Naive thymus-derived CD4-positive, alpha-beta T cell (primary cell): ENCODE measurements around the gene ARSH. TPM values are rescaled to one million over a fixed set of nuclear protein-coding genes. Genes with fewer than 3 reads are reported as not detected.
A peak's percentile ranks its signal among the peaks of the same experiment; 100 is the strongest.
"Not testable (repeated sequence)": the region's sequence is repeated elsewhere in the genome, so short reads cannot be mapped to it uniquely, and the experiment has no call there.

ENCODE experiments used
- ATAC-seq: fragments of 150-1000 bp; cut with Tn5 transposase; 2 replicates; pipeline ENCODE4 v1.10.0; 2021; ENCODE audit warnings: mild to moderate bottlenecking, moderate library complexity
- CTCF ChIA-PET: fragments of 350-600 bp; sonication (Branson Sonifier 250); formaldehyde crosslinking; loops from one replicate; lab custom pipeline; 2021; ENCODE audit warnings: antibody characterized with exemption; lab: Charles Lee
- POLR2A ChIA-PET: fragments of 350-600 bp; sonication (Branson Sonifier 250); formaldehyde crosslinking; loops from one replicate; lab custom pipeline; 2021; ENCODE audit warnings: antibody characterized with exemption, inconsistent platforms; lab: Charles Lee
- DNase-seq, 9 donors: peaks; one replicate each; pipeline versions ENCODE4 v3.0.0 to v3.0.0-alpha.2; 2020 to 2022; ENCODE audit warnings: mixed read lengths in 1 of 9
- H3K27ac ChIP-seq: one replicate; pipeline ENCODE4 v1.7.0; 2013; ENCODE audit warnings: mild to moderate bottlenecking, low read depth, low read length, moderate library complexity
- H3K27me3 ChIP-seq, 2 donors: one replicate each; pipeline ENCODE4 v1.7.0; 2013; ENCODE audit warnings: low read length in 2 of 2, mild to moderate bottlenecking in 2 of 2, moderate library complexity in 2 of 2; ENCODE audit not compliant: control insufficient read depth in 2 of 2, insufficient read depth in 2 of 2
- H3K36me3 ChIP-seq, 3 experiments: 1 replicate in 2 of 3; 2 replicates in 1 of 3; pipeline ENCODE4 v1.7.0; 2013; ENCODE audit warnings: low read length in 3 of 3, mild to moderate bottlenecking in 3 of 3, moderate library complexity in 1 of 3; ENCODE audit not compliant: insufficient read depth in 3 of 3, control insufficient read depth in 2 of 3
- H3K4me1 ChIP-seq, 2 donors: one replicate each; pipeline ENCODE4 v1.7.0; 2013; ENCODE audit warnings: low read length in 2 of 2, mild to moderate bottlenecking in 2 of 2, moderate library complexity in 1 of 2; ENCODE audit not compliant: control insufficient read depth in 2 of 2, insufficient read depth in 2 of 2
- H3K4me3 ChIP-seq: 2 replicates; pipeline ENCODE4 v1.7.0; 2013; ENCODE audit warnings: mild to moderate bottlenecking, low read length
- H3K9me3 ChIP-seq, 3 experiments: 1 replicate in 2 of 3; 2 replicates in 1 of 3; pipeline ENCODE4 v1.7.0; 2013; ENCODE audit warnings: low read length in 3 of 3; ENCODE audit not compliant: control insufficient read depth in 2 of 3
- H3K27ac Mint-ChIP-seq, 9 donors: one replicate each; pipeline ENCODE4 v1.8.0; 2020 to 2022; ENCODE audit warnings: mixed read lengths in 9 of 9, mild to moderate bottlenecking in 8 of 9, moderate library complexity in 5 of 9, inconsistent platforms in 2 of 9
- H3K27me3 Mint-ChIP-seq, 5 donors: one replicate each; pipeline ENCODE4 v1.8.0; 2021 to 2022; ENCODE audit warnings: mixed read lengths in 5 of 5, mild to moderate bottlenecking in 1 of 5
- H3K36me3 Mint-ChIP-seq, 5 donors: one replicate each; pipeline ENCODE4 v1.8.0; 2020 to 2022; ENCODE audit warnings: mixed read lengths in 5 of 5, mild to moderate bottlenecking in 3 of 5, inconsistent platforms in 1 of 5
- H3K4me1 Mint-ChIP-seq, 7 donors: one replicate each; pipeline ENCODE4 v1.8.0; 2020 to 2022; ENCODE audit warnings: mixed read lengths in 7 of 7, mild to moderate bottlenecking in 3 of 7, inconsistent platforms in 1 of 7
- H3K4me3 Mint-ChIP-seq, 10 donors: one replicate each; pipeline ENCODE4 v1.8.0; 2020 to 2022; ENCODE audit warnings: mild to moderate bottlenecking in 10 of 10, mixed read lengths in 10 of 10, moderate library complexity in 6 of 10, inconsistent platforms in 2 of 10
- H3K9me3 Mint-ChIP-seq, 11 donors: one replicate each; pipeline ENCODE4 v1.8.0; 2020 to 2022; ENCODE audit warnings: mixed read lengths in 11 of 11, mild to moderate bottlenecking in 4 of 11, inconsistent platforms in 1 of 11, moderate library complexity in 1 of 11
- intact Hi-C, 2 donors: fragments of 100-400 bp; cut with micrococcal nuclease; formaldehyde crosslinking; loops; one replicate each; pipeline ENCODE4 v1.15.1; 2023
- polyA plus RNA-seq, 2 donors: library from polyadenylated mRNA; unstranded; fragments of 300-500 nt; fragmentation: Illumina TruSeq; gene quantifications; one replicate each; pipeline ENCODE4 v1.2.3, GENCODE V29; 2021
- total RNA-seq, 6 experiments: library from RNA in 5 of 6; stranded (reverse) in 5 of 6; gene quantifications; 1 replicate in 5 of 6; 2 replicates in 1 of 6; pipeline ENCODE4 v1.2.3 and lab custom pipeline; 2021 to 2026

Gene ARSH
- total RNA-seq (not detected), polyA plus RNA-seq (not detected), total RNA-seq (lab: John Stamatoyannopoulos, UW) (not detected)

- CTCF ChIA-PET: no interaction called here
- intact Hi-C loops: no loop called here
- no peaks in the 10 kb centered on the region for H3K27me3 ChIP-seq
These were observed at the start of gene ARSH for GRCh38 chrX:3006495-3006894. Gene ARSH, plus strand, starts transcription at chrX:3006546. Its CDS starts 67 bp downstream, at chrX:3006613.

GRCh38 chrX:2958199-2958598 is 48.1 kb upstream of the ARSH start:
- Histone ChIP-seq H3K4me1 (no peaks in the 10 kb centered on the region), H3K27me3 (no peaks in the 10 kb centered on the region), H3K27ac (no peak overlapping the region), H3K9me3 (no peaks in the 10 kb centered on the region), H3K4me3 (no peak overlapping the region), H3K36me3 (no peaks in the 10 kb centered on the region)
- DNase-seq (no peak), ATAC-seq (no peak)
- no peaks in the 10 kb centered on the region for H3K36me3 Mint-ChIP-seq
- ChIA-PET POLR2A (no interaction called here), CTCF (no interaction called here)
- H3K4me1 Mint-ChIP-seq: no peaks in the 10 kb centered on the region
- H3K4me3 Mint-ChIP-seq: no peak overlapping the region
- H3K9me3 Mint-ChIP-seq: peaks cover 0 to 5% (median 0%) of the 10 kb centered on the region in 11 donors
- peaks cover 0 to 15% (median 0%) of the 10 kb centered on the region in 5 donors for H3K27me3 Mint-ChIP-seq
- no peak overlapping the region for H3K27ac Mint-ChIP-seq
- intact Hi-C loops: no loop called here

More at GRCh38 chrX:3006495-3006894, at the start of gene ARSH:
- Mint-ChIP-seq H3K9me3 (peaks cover 0 to 23% (median 9%) of the 10 kb centered on the region in 11 donors), H3K36me3 (peaks cover 0 to 5% (median 0%) of the 10 kb centered on the region in 5 donors), H3K27ac (no peak within 1 kb of the TSS), H3K27me3 (no peaks in the 10 kb centered on the region), H3K4me1 (no peaks in the 10 kb centered on the region), H3K4me3 (no peak within 1 kb of the TSS)
- Histone ChIP-seq H3K4me3 (no peak within 1 kb of the TSS), H3K9me3 (no peaks in the 10 kb centered on the region), H3K4me1 (no peaks in the 10 kb centered on the region), H3K36me3 (no peaks in the 10 kb centered on the region), H3K27ac (no peak within 1 kb of the TSS)
- POLR2A ChIA-PET: no interaction called here
- no peak for DNase-seq
- no peak for ATAC-seq

GRCh38 chrX:2960861-2961515 is 45.4 kb upstream of the ARSH start:
- H3K4me1 ChIP-seq: no peaks in the 10 kb centered on the region
- ATAC-seq: no peak
- peaks cover 0 to 2% (median 0%) of the 10 kb centered on the region in 11 donors for H3K9me3 Mint-ChIP-seq
- H3K4me1 Mint-ChIP-seq: no peaks in the 10 kb centered on the region
- no peak overlapping the region for H3K27ac ChIP-seq
- no peaks in the 10 kb centered on the region for H3K27me3 ChIP-seq
- H3K4me3 ChIP-seq: no peak overlapping the region
- DNase-seq: no peak
- ChIA-PET POLR2A (no interaction called here), CTCF (no interaction called here)
- no peaks in the 10 kb centered on the region for H3K9me3 ChIP-seq
- H3K27ac Mint-ChIP-seq: no peak overlapping the region
- no peaks in the 10 kb centered on the region for H3K36me3 ChIP-seq
- H3K4me3 Mint-ChIP-seq: no peak overlapping the region
- H3K36me3 Mint-ChIP-seq: no peaks in the 10 kb centered on the region
- peaks cover 0 to 10% (median 0%) of the 10 kb centered on the region in 5 donors for H3K27me3 Mint-ChIP-seq
- intact Hi-C loops: no loop called here

GRCh38 chrX:2962381-2962780 is 44.0 kb upstream of the ARSH start:
- Histone ChIP-seq H3K4me3 (no peak overlapping the region), H3K27ac (no peak overlapping the region), H3K27me3 (no peaks in the 10 kb centered on the region), H3K36me3 (no peaks in the 10 kb centered on the region), H3K9me3 (no peaks in the 10 kb centered on the region), H3K4me1 (no peaks in the 10 kb centered on the region)
- Mint-ChIP-seq H3K27ac (no peak overlapping the region), H3K9me3 (peaks cover 0 to 2% (median 0%) of the 10 kb centered on the region in 11 donors), H3K4me3 (no peak overlapping the region), H3K4me1 (no peaks in the 10 kb centered on the region), H3K36me3 (no peaks in the 10 kb centered on the region), H3K27me3 (peaks cover 0 to 7% (median 0%) of the 10 kb centered on the region in 5 donors)
- DNase-seq (no peak), ATAC-seq (no peak)
- ChIA-PET POLR2A (no interaction called here), CTCF (no interaction called here)
- intact Hi-C loops: no loop called here

GRCh38 chrX:2963449-2963848 is 42.9 kb upstream of the ARSH start:
- H3K9me3 ChIP-seq, H3K27ac Mint-ChIP-seq, H3K4me3 ChIP-seq, CTCF ChIA-PET, H3K27me3 Mint-ChIP-seq, ATAC-seq, H3K27me3 ChIP-seq, H3K36me3 ChIP-seq, H3K4me1 ChIP-seq, H3K4me3 Mint-ChIP-seq, intact Hi-C loops, H3K9me3 Mint-ChIP-seq, POLR2A ChIA-PET, H3K27ac ChIP-seq, DNase-seq, H3K36me3 Mint-ChIP-seq, H3K4me1 Mint-ChIP-seq: not testable (repeated sequence)

GRCh38 chrX:2963992-2964794 is 42.2 kb upstream of the ARSH start:
- ATAC-seq, H3K27me3 ChIP-seq, H3K27ac ChIP-seq, POLR2A ChIA-PET, H3K9me3 Mint-ChIP-seq, intact Hi-C loops, H3K4me1 ChIP-seq, H3K9me3 ChIP-seq, H3K4me3 Mint-ChIP-seq, H3K36me3 Mint-ChIP-seq, H3K27ac Mint-ChIP-seq, CTCF ChIA-PET, H3K36me3 ChIP-seq, H3K4me3 ChIP-seq, H3K27me3 Mint-ChIP-seq, H3K4me1 Mint-ChIP-seq: not testable (repeated sequence)
- DNase-seq: peak in 1 of 9 donors; percentile 0
